ENCODE measurements around the gene PSMA6. TPM values are rescaled to one million over a fixed set of nuclear protein-coding genes. Genes with fewer than 3 reads are reported as not detected.

Gene PSMA6
- total RNA-seq, 5 donors from 2014 or later (not counting 1 experiment from before 2014, with no cell fraction given), result 93.6 to 109 (median 96.9) TPM

DNA sequence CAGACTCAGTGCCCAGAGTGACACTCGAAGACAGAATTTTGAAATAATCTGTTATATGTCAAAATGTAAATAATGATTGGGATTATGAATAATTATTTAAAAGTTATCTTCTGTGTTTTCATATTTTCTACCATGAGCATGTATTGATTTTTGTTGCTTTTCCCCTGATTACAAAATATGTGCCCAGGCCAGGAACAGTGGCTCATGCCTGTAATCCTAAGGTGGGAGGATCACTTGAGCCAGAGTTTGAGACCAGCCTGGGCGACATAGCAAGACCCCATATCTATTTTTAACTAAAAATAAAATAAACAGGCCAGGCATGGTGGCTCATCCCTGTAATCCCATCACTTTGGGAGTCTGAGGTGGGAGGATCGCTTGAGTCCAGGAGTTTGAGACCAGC lies 13.5 kb downstream of the PSMA6 start:
- Histone ChIP-seq H3K36me3 (ENCODE audit: control insufficient read depth in 2 of 2, extremely low read depth in 1 of 2, insufficient read depth in 1 of 2, low read length in 1 of 2) (peaks cover 0 to 34% of the 10 kb centered on the region in 2 donors), H3K9me3 (no peaks in the 10 kb centered on the region), H3K4me3 (ENCODE audit: control insufficient read depth in 1 of 2, extremely low read depth in 1 of 2, low read length in 1 of 2) (no peak overlapping the region), H3K27ac (ENCODE audit: low read length) (no peak overlapping the region), H3K27me3 (replicated peaks in 1 of 2; ENCODE audit: control insufficient read depth in 2 of 2, extremely low read depth in 1 of 2, insufficient read depth in 2 of 2, low read length in 1 of 2) (no peaks in the 10 kb centered on the region), H3K4me1 (ENCODE audit: control insufficient read depth in 1 of 2, extremely low read depth in 1 of 2, insufficient read depth in 2 of 2, low read length in 2 of 2) (peaks cover 15 to 33% of the 10 kb centered on the region in 2 experiments)
- peaks cover 36 to 43% (median 38%) of the 10 kb centered on the region in 3 donors for H3K4me1 Mint-ChIP-seq
- CTCF ChIA-PET, result interaction anchor here in 1 of 2 donors (1.0 kb wide), 1 partner anchor 165 kb away, joined by 3 read pairs; no protein-coding TSS in a partner anchor
- no peaks in the 10 kb centered on the region for H3K9me3 Mint-ChIP-seq
- POLR2A ChIA-PET, result no interaction called here
- 100% methylated on average over 1 of the region's 3 CpGs for WGBS (ENCODE audit: insufficient coverage)
- peaks cover 19% of the 10 kb centered on the region for H3K36me3 Mint-ChIP-seq
- no peak for ATAC-seq (replicated peaks in 1 of 4)
- H3K27ac Mint-ChIP-seq, result no peak overlapping the region
- no peak overlapping the region for H3K4me3 Mint-ChIP-seq
- DNase-seq, result no peak
- H3K27me3 Mint-ChIP-seq, result no peaks in the 10 kb centered on the region

DNA sequence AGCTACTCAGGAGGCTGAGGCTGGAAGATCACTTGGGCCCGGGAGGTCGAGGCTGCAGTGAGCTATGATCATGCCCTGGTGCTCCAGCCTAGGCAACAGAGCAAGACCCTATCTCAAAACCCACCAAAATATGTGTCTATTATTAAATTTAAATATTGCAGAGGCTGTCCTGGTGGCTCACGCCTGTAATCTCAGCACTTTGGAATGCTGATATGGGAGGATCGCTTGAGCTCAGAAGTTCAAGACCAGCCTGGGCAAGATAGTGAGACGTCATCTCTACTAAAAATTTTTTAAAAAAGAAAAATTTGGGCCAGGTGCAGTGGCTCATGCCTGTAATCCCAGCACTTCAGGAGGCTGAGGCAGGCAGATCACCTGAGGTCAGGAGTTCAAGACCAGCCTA lies 13.9 kb downstream of the PSMA6 start:
- no peaks in the 10 kb centered on the region for H3K9me3 Mint-ChIP-seq
- WGBS (ENCODE audit: insufficient coverage), result 100% methylated on average over 2 of the region's 5 CpGs
- H3K36me3 Mint-ChIP-seq, result peaks cover 19% of the 10 kb centered on the region
- DNase-seq, result no peak
- no peak overlapping the region for H3K27ac Mint-ChIP-seq
- CTCF ChIA-PET, result interaction anchor here in 1 of 2 donors (0.5 to 1.0 kb wide), 2 partner anchors 42 to 165 kb away, joined by 3 to 5 read pairs; no protein-coding TSS in a partner anchor
- H3K9me3 ChIP-seq, result no peaks in the 10 kb centered on the region
- no peaks in the 10 kb centered on the region for H3K27me3 Mint-ChIP-seq
- no peak overlapping the region for H3K4me3 ChIP-seq (ENCODE audit: control insufficient read depth in 1 of 2, extremely low read depth in 1 of 2, low read length in 1 of 2)
- no peak overlapping the region for H3K27ac ChIP-seq (ENCODE audit: low read length)
- no peaks in the 10 kb centered on the region for H3K27me3 ChIP-seq (replicated peaks in 1 of 2; ENCODE audit: control insufficient read depth in 2 of 2, extremely low read depth in 1 of 2, insufficient read depth in 2 of 2, low read length in 1 of 2)
- POLR2A ChIA-PET, result no interaction called here
- H3K36me3 ChIP-seq (ENCODE audit: control insufficient read depth in 2 of 2, extremely low read depth in 1 of 2, insufficient read depth in 1 of 2, low read length in 1 of 2), result peaks cover 0 to 39% of the 10 kb centered on the region in 2 donors
- H3K4me1 Mint-ChIP-seq, result peaks cover 31 to 38% (median 33%) of the 10 kb centered on the region in 3 donors
- H3K4me3 Mint-ChIP-seq, result no peak overlapping the region
- H3K4me1 ChIP-seq (ENCODE audit: control insufficient read depth in 1 of 2, extremely low read depth in 1 of 2, insufficient read depth in 2 of 2, low read length in 2 of 2), result peaks cover 13 to 31% of the 10 kb centered on the region in 2 experiments
- ATAC-seq (replicated peaks in 1 of 4), result no peak

DNA sequence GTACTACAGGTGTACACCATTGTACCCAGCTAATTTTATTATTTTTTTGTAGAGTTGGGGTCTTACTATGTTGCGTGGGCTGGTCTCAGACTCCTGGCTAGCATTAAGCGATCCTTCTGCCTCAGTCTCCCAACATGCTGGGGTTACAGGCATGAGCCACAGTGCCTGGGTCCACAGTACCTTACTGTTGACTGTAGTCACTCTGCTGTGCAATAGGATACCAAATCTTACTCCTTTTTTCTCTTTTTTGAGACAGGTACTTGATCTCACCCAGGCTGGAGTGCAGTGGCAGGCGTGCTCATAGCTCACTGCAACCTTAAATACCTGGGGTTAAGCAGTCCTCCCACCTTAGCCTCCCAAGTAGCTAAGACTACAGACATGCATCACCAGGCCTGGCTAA lies 25.6 kb downstream of the PSMA6 start:
- Mint-ChIP-seq H3K4me1 (peaks cover 0 to 2% (median 2%) of the 10 kb centered on the region in 3 donors), H3K36me3 (peaks cover 38% of the 10 kb centered on the region), H3K27me3 (no peaks in the 10 kb centered on the region), H3K27ac (peak overlapping the region in 1 of 2 donors; percentile 16), H3K9me3 (no peaks in the 10 kb centered on the region), H3K4me3 (no peak overlapping the region)
- Histone ChIP-seq H3K27me3 (replicated peaks in 1 of 2; ENCODE audit: control insufficient read depth in 2 of 2, extremely low read depth in 1 of 2, insufficient read depth in 2 of 2, low read length in 1 of 2) (no peaks in the 10 kb centered on the region), H3K4me3 (ENCODE audit: control insufficient read depth in 1 of 2, extremely low read depth in 1 of 2, low read length in 1 of 2) (no peak overlapping the region), H3K4me1 (ENCODE audit: control insufficient read depth in 1 of 2, extremely low read depth in 1 of 2, insufficient read depth in 2 of 2, low read length in 2 of 2) (peaks cover 0 to 4% of the 10 kb centered on the region in 2 experiments), H3K27ac (ENCODE audit: low read length) (no peak overlapping the region), H3K36me3 (ENCODE audit: control insufficient read depth in 2 of 2, extremely low read depth in 1 of 2, insufficient read depth in 1 of 2, low read length in 1 of 2) (peaks cover 0 to 45% of the 10 kb centered on the region in 2 donors), H3K9me3 (no peaks in the 10 kb centered on the region)
- POLR2A ChIA-PET, result interaction anchor here in 1 of 2 donors (0.8 kb wide), 1 partner anchor 86 kb away, joined by 3 read pairs; no protein-coding TSS in a partner anchor
- no peak for DNase-seq
- WGBS (ENCODE audit: insufficient coverage), result 100% methylated on average over 2 of the region's 3 CpGs
- ATAC-seq (replicated peaks in 1 of 4), result no peak
- CTCF ChIA-PET, result interaction anchor here in 1 of 2 donors (0.6 kb wide), 1 partner anchor 482 kb away, joined by 6 read pairs; no protein-coding TSS in a partner anchor

DNA sequence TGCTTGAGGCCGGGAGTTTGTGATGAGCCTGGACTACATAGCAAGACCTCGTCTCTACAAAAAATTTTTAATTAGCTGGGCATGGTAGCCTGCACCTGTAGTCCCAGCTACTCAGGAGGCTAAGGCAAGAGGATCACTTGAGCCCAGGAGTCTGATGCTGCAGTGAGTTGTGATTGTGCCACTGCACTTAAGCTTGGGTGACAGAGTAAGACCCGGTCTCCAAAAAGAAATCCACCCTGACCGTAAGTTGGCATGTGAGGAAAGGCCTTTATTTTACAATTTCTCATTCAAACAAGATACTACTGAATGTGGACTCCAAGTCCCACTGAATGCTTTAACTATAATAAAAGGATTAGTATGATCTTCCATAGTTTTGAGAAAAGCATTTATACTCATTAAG lies 27.3 kb downstream of the PSMA6 start:
- peaks cover 32% of the 10 kb centered on the region for H3K36me3 Mint-ChIP-seq
- POLR2A ChIA-PET, result interaction anchor here in 1 of 2 donors (0.6 to 0.9 kb wide), 2 partner anchors 78 to 85 kb away, joined by 3 read pairs; partner anchors contain the start of gene NFKBIA

DNA sequence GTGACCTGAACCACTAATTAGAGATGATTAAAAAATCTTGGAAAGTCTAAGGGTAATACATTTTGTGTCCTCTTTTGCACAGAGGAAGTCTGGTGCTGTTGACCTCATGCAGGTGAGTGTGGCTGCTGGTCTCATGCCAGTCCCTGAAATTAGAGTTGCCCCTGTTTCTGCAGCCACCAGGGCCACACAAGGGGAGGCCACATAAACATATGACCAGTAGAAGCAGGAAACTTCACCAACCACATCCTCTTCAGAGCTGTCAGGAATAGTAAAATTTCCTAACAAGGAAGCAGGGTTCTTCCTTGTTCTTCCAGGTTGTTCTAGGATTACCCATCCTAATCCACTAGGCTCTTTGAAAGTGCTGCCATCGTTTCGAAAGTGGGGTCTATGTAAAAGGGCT lies 28.3 kb downstream of the PSMA6 start:
- Histone ChIP-seq H3K27me3 (replicated peaks in 1 of 2; ENCODE audit: control insufficient read depth in 2 of 2, extremely low read depth in 1 of 2, insufficient read depth in 2 of 2, low read length in 1 of 2) (no peaks in the 10 kb centered on the region), H3K36me3 (ENCODE audit: control insufficient read depth in 2 of 2, extremely low read depth in 1 of 2, insufficient read depth in 1 of 2, low read length in 1 of 2) (peaks cover 0 to 21% of the 10 kb centered on the region in 2 donors), H3K4me1 (ENCODE audit: control insufficient read depth in 1 of 2, extremely low read depth in 1 of 2, insufficient read depth in 2 of 2, low read length in 2 of 2) (peaks cover 0 to 4% of the 10 kb centered on the region in 2 experiments), H3K9me3 (no peaks in the 10 kb centered on the region), H3K27ac (ENCODE audit: low read length) (no peak overlapping the region), H3K4me3 (ENCODE audit: control insufficient read depth in 1 of 2, extremely low read depth in 1 of 2, low read length in 1 of 2) (no peak overlapping the region)
- POLR2A ChIA-PET, result no interaction called here
- H3K9me3 Mint-ChIP-seq, result no peaks in the 10 kb centered on the region
- H3K4me1 Mint-ChIP-seq, result peaks cover 0 to 2% (median 2%) of the 10 kb centered on the region in 3 donors
- H3K36me3 Mint-ChIP-seq, result peaks cover 24% of the 10 kb centered on the region
- ATAC-seq (replicated peaks in 1 of 4) (no peak), DNase-seq (no peak)
- no CpG with 5 or more reads among the region's 2 CpGs for WGBS (ENCODE audit: insufficient coverage)
- H3K4me3 Mint-ChIP-seq, result no peak overlapping the region
- no peaks in the 10 kb centered on the region for H3K27me3 Mint-ChIP-seq
- no peak overlapping the region for H3K27ac Mint-ChIP-seq
- CTCF ChIA-PET, result interaction anchor here in 1 of 2 donors (0.5 kb wide), 1 partner anchor 29 kb away, joined by 3 read pairs; no protein-coding TSS in a partner anchor

More for the DNA sequence above, 27.3 kb downstream of the PSMA6 start:
- no peak for ATAC-seq (replicated peaks in 1 of 4)
- Histone ChIP-seq H3K9me3 (no peaks in the 10 kb centered on the region), H3K27ac (ENCODE audit: low read length) (no peak overlapping the region), H3K4me3 (ENCODE audit: control insufficient read depth in 1 of 2, extremely low read depth in 1 of 2, low read length in 1 of 2) (no peak overlapping the region), H3K4me1 (ENCODE audit: control insufficient read depth in 1 of 2, extremely low read depth in 1 of 2, insufficient read depth in 2 of 2, low read length in 2 of 2) (peaks cover 0 to 4% of the 10 kb centered on the region in 2 experiments), H3K36me3 (ENCODE audit: control insufficient read depth in 2 of 2, extremely low read depth in 1 of 2, insufficient read depth in 1 of 2, low read length in 1 of 2) (peaks cover 0 to 31% of the 10 kb centered on the region in 2 donors), H3K27me3 (replicated peaks in 1 of 2; ENCODE audit: control insufficient read depth in 2 of 2, extremely low read depth in 1 of 2, insufficient read depth in 2 of 2, low read length in 1 of 2) (no peaks in the 10 kb centered on the region)
- Mint-ChIP-seq H3K27me3 (no peaks in the 10 kb centered on the region), H3K4me3 (no peak overlapping the region), H3K9me3 (no peaks in the 10 kb centered on the region), H3K4me1 (peaks cover 0 to 2% (median 2%) of the 10 kb centered on the region in 3 donors), H3K27ac (no peak overlapping the region)
- CTCF ChIA-PET, result interaction anchor here in 1 of 2 donors (0.6 kb wide), 1 partner anchor 170 kb away, joined by 3 read pairs; no protein-coding TSS in a partner anchor
- WGBS (ENCODE audit: insufficient coverage), result 100% methylated on average over 1 of the region's 4 CpGs
- no peak for DNase-seq

DNA sequence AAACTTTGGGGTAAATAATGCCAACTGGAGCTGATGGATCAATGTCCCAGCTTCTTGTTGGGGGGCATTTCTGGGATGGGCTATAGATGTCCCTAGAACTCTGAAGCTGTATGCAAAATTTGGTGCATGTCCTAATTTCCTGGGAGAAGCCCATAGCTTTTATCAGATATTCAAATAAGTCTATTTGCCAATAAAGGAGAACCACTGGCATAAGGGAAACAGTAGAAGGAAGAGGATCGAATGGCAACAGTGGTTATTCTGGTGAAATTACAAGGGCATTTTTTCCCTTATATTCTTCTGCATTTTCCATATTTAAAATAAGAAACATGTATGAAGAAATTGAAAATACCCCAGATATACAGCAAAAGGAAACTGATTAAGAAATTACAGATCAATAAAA lies 34.2 kb downstream of the PSMA6 start:
- Mint-ChIP-seq H3K9me3 (no peaks in the 10 kb centered on the region), H3K27me3 (no peaks in the 10 kb centered on the region), H3K4me3 (no peak overlapping the region), H3K36me3 (no peaks in the 10 kb centered on the region), H3K27ac (no peak overlapping the region), H3K4me1 (no peaks in the 10 kb centered on the region)
- no peak overlapping the region for H3K4me3 ChIP-seq (ENCODE audit: control insufficient read depth in 1 of 2, extremely low read depth in 1 of 2, low read length in 1 of 2)
- H3K27me3 ChIP-seq (replicated peaks in 1 of 2; ENCODE audit: control insufficient read depth in 2 of 2, extremely low read depth in 1 of 2, insufficient read depth in 2 of 2, low read length in 1 of 2), result no peaks in the 10 kb centered on the region
- DNase-seq, result no peak
- no peak for ATAC-seq (replicated peaks in 1 of 4)
- no CpG with 5 or more reads among the region's 1 CpG for WGBS (ENCODE audit: insufficient coverage)
- CTCF ChIA-PET, result interaction anchor here in 1 of 2 donors (0.6 to 0.7 kb wide), 2 partner anchors 12 to 232 kb away, joined by 3 to 6 read pairs; no protein-coding TSS in a partner anchor
- POLR2A ChIA-PET, result interaction anchor here in 1 of 2 donors (0.7 kb wide), 1 partner anchor 18 kb away, joined by 6 read pairs; no protein-coding TSS in a partner anchor
- no peaks in the 10 kb centered on the region for H3K9me3 ChIP-seq
- H3K27ac ChIP-seq (ENCODE audit: low read length), result no peak overlapping the region
- H3K4me1 ChIP-seq (ENCODE audit: control insufficient read depth in 1 of 2, extremely low read depth in 1 of 2, insufficient read depth in 2 of 2, low read length in 2 of 2), result no peaks in the 10 kb centered on the region
- no peaks in the 10 kb centered on the region for H3K36me3 ChIP-seq (ENCODE audit: control insufficient read depth in 2 of 2, extremely low read depth in 1 of 2, insufficient read depth in 1 of 2, low read length in 1 of 2)

Data from T-cell (primary cell).